Head of caudate nucleus (tissue), 42 donors: Measurements from ENCODE around the gene SNAPC4.

Experiments
- DNase-seq, 42 donors: peaks; one replicate each; pipeline versions ENCODE4 v3.0.0 to v3.0.0-alpha.2; 2020 to 2021; ENCODE audit warnings: mixed read lengths in 7 of 42
- intact Hi-C: fragments of 100-400 bp; cut with DNase I; formaldehyde crosslinking; loops from one replicate; pipeline ENCODE4 v1.15.0; 2022

The SNAPC4 gene

GRCh38 chr9:136400038-136400834 lies at the start of gene SNAPC4:
TSS of gene SNAPC4 (minus strand) at chr9:136400170. CDS start at chr9:136398428, 1,742 bp downstream.
- DNase-seq: peak; percentile 50 to 93 (median 85)
- intact Hi-C loops: loop anchor here (5.0 kb wide), 2 partner anchors 38 to 42 kb away; partner anchors contain the start of gene DNLZ

- peak in 27 of 42 donors; percentile 9 to 78 (median 41) for DNase-seq
- intact Hi-C loops: no loop called here
These were observed 48.7 kb upstream of the SNAPC4 start for GRCh38 chr9:136448655-136449054.

- intact Hi-C loops: no loop called here
- DNase-seq: no peak
These were observed 47.3 kb upstream of the SNAPC4 start for GRCh38 chr9:136447173-136447778.

GRCh38 chr9:136445799-136446198 lies 45.8 kb upstream of the SNAPC4 start:
- intact Hi-C loops: no loop called here
- DNase-seq: no peak

- intact Hi-C loops: loop anchor here (5.0 kb wide), 1 partner anchor 42 kb away; the partner anchor contains the start of gene SNAPC4
- DNase-seq: no peak
These were observed 44.1 kb upstream of the SNAPC4 start for GRCh38 chr9:136444102-136444501.

- DNase-seq: no peak
- intact Hi-C loops: loop anchor here (5.0 kb wide), 1 partner anchor 41 kb away; the partner anchor contains the start of gene SNAPC4
These were observed 43.7 kb upstream of the SNAPC4 start for GRCh38 chr9:136443687-136444086.

- DNase-seq: no peak
- intact Hi-C loops: loop anchor here (5.0 kb wide), 1 partner anchor 41 kb away; the partner anchor contains the start of gene SNAPC4
These were observed 43.1 kb upstream of the SNAPC4 start for GRCh38 chr9:136443087-136443486.

GRCh38 chr9:136442265-136442664 lies 42.3 kb upstream of the SNAPC4 start:
- no peak for DNase-seq
- intact Hi-C loops: loop anchor here (5.0 kb wide), 1 partner anchor 40 kb away; the partner anchor contains the start of gene SNAPC4

GRCh38 chr9:136441681-136442245 lies 41.8 kb upstream of the SNAPC4 start:
- intact Hi-C loops: loop anchor here (5.0 kb wide), 1 partner anchor 39 kb away; the partner anchor contains the start of gene SNAPC4
- DNase-seq: peak in 3 of 42 donors; percentile 18 to 32 (median 24)

- peak in 3 of 42 donors; percentile 24 to 61 (median 52) for DNase-seq
- intact Hi-C loops: loop anchor here (5.0 kb wide), 1 partner anchor 39 kb away; the partner anchor contains the start of gene SNAPC4
These were observed 41.3 kb upstream of the SNAPC4 start for GRCh38 chr9:136441191-136441680.

GRCh38 chr9:136439481-136440408 lies 39.8 kb upstream of the SNAPC4 start, which contains the start of gene INPP5E:
TSS of gene INPP5E (minus strand) at chr9:136439845. CDS start at chr9:136439419, 426 bp downstream.
- DNase-seq: peak in 41 of 42 donors; percentile 13 to 90 (median 76)
- intact Hi-C loops: loop anchor here (5.0 kb wide), 1 partner anchor 37 kb away; the partner anchor contains the start of gene SNAPC4

GRCh38 chr9:136438548-136439480 lies 38.8 kb upstream of the SNAPC4 start:
- intact Hi-C loops: no loop called here
- peak in 14 of 42 donors; percentile 6 to 45 (median 24) for DNase-seq

- intact Hi-C loops: no loop called here
- DNase-seq: peak in 29 of 42 donors; percentile 15 to 71 (median 42)
These were observed 38.0 kb upstream of the SNAPC4 start for GRCh38 chr9:136437839-136438547.

- DNase-seq: no peak
- intact Hi-C loops: no loop called here
These were observed 37.5 kb upstream of the SNAPC4 start for GRCh38 chr9:136437430-136437829.

GRCh38 chr9:136436055-136436634 lies 36.2 kb upstream of the SNAPC4 start:
- intact Hi-C loops: no loop called here
- DNase-seq: no peak

GRCh38 chr9:136434580-136435169 lies 34.7 kb upstream of the SNAPC4 start:
- intact Hi-C loops: no loop called here
- DNase-seq: no peak
